Stimulated activated CD8-positive, alpha-beta memory T cell treated with anti-CD3 and anti-CD28 coated beads, Interleukin-4, amount 100 ng/mL, for 4 hours (primary cell): ENCODE results near the gene ATP6V0A4.
"Not testable (repeated sequence)": the region's sequence is repeated elsewhere in the genome, so short reads cannot be mapped to it uniquely, and the experiment has no call there.

ENCODE experiments used
- DNase-seq, 2 donors: peaks; one replicate each; pipeline ENCODE4 v3.0.0-alpha.2; 2020; ENCODE audit warnings: low read depth in 2 of 2, low spot score in 1 of 2

Gene ATP6V0A4

GRCh38 chr7:138705167-138705566 is 92.8 kb downstream of the ATP6V0A4 start:
- DNase-seq, result no peak

GRCh38 chr7:138701537-138701923 is 96.5 kb downstream of the ATP6V0A4 start:
- no peak for DNase-seq

GRCh38 chr7:138700857-138701536 is 97.0 kb downstream of the ATP6V0A4 start, which contains the start of gene SVOPL:
SVOPL (minus strand) TSS chr7:138701362; CDS start chr7:138679045, 22,317 bp downstream.
- DNase-seq, result no peak

- DNase-seq, result no peak
These were observed 98.3 kb downstream of the ATP6V0A4 start for GRCh38 chr7:138699661-138700060.

GRCh38 chr7:138698281-138698680 is 99.7 kb downstream of the ATP6V0A4 start:
- DNase-seq, result no peak

- DNase-seq, result no peak
These were observed 100.3 kb downstream of the ATP6V0A4 start for GRCh38 chr7:138697535-138698182.

GRCh38 chr7:138695776-138696175 is 102.2 kb downstream of the ATP6V0A4 start:
- not testable (repeated sequence) for DNase-seq

- no peak for DNase-seq
These were observed 102.9 kb downstream of the ATP6V0A4 start for GRCh38 chr7:138695106-138695505.

- DNase-seq, result no peak
These were observed 106.8 kb downstream of the ATP6V0A4 start for GRCh38 chr7:138691178-138691577.

- DNase-seq, result no peak
These were observed 107.5 kb downstream of the ATP6V0A4 start for GRCh38 chr7:138690495-138690894.

- not testable (repeated sequence) for DNase-seq
These were observed 110.0 kb downstream of the ATP6V0A4 start for GRCh38 chr7:138688037-138688436.

GRCh38 chr7:138684340-138684739 is 113.7 kb downstream of the ATP6V0A4 start:
- no peak for DNase-seq

- DNase-seq, result no peak
These were observed 118.2 kb downstream of the ATP6V0A4 start for GRCh38 chr7:138679793-138680192.

GRCh38 chr7:138670594-138670993 is 127.4 kb downstream of the ATP6V0A4 start:
- DNase-seq, result no peak

GRCh38 chr7:138669364-138669763 is 128.6 kb downstream of the ATP6V0A4 start:
- no peak for DNase-seq

GRCh38 chr7:138668946-138669345 is 129.1 kb downstream of the ATP6V0A4 start:
- DNase-seq, result no peak

GRCh38 chr7:138668229-138668596 is 129.8 kb downstream of the ATP6V0A4 start:
- DNase-seq, result no peak

GRCh38 chr7:138667535-138668228 is 130.3 kb downstream of the ATP6V0A4 start:
- DNase-seq, result no peak

GRCh38 chr7:138666385-138666784 is 131.6 kb downstream of the ATP6V0A4 start:
- no peak for DNase-seq

- DNase-seq, result no peak
These were observed 132.3 kb downstream of the ATP6V0A4 start for GRCh38 chr7:138665669-138666140.

GRCh38 chr7:138665249-138665648 is 132.7 kb downstream of the ATP6V0A4 start:
- no peak for DNase-seq
